Mesenteric fat pad (tissue), 1 donor: ENCODE measurements around the gene TMEM107. TPM values are rescaled to one million over a fixed set of nuclear protein-coding genes. Genes with fewer than 3 reads are reported as not detected.

ENCODE experiments used
- DNase-seq: peaks from one replicate; pipeline ENCODE4 v3.0.0-alpha.2; 2020; ENCODE audit warnings: low spot score
- total RNA-seq: library from RNA; stranded (reverse); fragmentation: NEBNext Ultra II Directional; extraction: Animal tissue kit (Norgen Biotek cat#: 25700); gene quantifications from one replicate; pipeline ENCODE4 v1.2.1, GENCODE V29; 2021
- donor health status: DM: yes; HTN: yes; CAD: no.

Gene TMEM107
- total RNA-seq, 1 donor from 2014 or later = 16.3 TPM

DNA sequence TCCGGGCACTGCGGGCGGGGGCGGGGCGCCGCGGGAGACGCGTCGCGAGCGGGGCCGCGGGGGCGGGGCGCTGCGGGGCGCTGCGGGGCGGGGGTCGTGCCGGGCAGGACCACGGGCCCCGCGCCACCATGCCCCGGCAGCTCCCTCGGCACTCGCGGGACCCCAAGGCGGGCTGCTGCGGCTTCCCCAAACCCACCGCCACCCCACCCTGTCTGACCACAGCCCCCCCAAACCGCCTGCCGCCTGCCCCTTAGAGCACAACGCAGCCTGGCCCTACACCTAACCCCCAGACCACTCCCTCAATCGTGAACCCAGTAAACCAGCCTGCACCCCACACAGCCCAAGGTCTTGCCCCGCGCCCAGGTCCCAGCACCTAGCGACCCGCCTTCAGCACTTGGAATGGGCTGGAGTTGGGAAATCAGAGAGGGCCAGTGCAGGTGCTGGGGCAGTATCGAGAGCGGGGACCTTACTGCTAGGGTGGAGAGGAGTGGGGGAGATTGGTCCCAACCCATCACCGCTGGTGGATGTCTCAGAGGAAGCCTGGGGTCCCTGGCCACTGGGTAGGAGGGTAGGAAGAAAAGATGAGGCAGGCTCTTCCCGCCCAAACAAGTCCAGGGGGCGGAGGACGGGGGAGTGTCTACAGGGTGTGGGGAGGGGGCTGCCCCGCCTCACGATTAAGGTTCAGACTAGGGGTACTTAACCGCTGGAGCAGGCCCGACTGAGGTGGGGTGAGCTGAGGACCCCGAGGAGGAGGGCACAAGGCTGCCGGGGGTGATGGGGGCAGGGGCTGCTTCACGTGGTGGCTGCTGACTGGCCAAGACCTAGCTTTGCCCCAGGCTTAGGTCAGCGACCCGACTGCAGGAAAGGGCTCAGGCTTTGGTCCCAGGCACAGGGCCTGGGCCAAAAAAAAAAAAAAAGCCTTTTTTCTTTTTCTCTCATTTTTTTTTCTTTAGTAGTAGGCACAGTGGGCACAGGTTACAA lies 12.9 kb downstream of the TMEM107 start:
- DNase-seq = no peak

DNA sequence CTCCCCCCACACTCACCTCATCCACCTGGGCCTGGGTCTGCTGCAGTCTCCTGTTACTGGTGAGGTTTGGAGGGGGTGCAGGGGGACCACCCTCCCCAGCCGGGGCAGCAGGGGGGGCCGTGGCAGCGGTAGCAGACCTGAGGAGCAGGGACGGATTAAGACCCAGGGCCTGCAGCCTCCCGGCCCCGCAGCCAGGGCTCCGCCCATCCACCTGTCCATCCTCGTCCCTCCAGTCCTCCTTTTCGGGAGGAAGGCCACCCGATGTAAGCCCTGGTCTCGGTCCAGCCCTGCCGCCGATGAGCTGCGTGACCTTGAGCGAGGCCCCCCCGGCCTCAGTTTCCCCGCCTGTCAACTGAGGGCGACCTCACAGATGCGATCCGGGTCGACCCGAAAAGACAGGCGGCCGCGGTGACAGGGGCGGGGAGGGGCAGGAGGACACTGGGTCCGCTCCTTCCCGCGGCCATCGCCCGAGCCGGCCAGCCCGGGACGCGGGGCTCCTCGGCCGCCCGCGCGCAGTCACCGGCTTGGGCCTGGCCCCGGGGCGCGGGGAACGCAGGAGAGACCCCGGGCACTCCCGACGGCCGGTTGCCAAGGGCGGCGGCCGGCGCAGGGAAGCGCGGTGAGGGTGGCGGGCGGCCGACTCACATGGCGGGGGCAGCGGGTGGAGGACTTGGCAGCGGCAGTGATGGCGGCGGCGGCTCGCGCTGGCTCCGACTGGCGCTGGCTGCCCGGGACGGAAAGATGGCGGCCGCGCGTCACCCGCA lies 13.8 kb downstream of the TMEM107 start, which contains the start of gene VAMP2:
Gene VAMP2 (minus strand): TSS at position 716 of the 764 bp plus-strand sequence. CDS start 69 bp downstream, at position 647.
- peak; percentile 96 for DNase-seq

GRCh38 chr17:8161289-8162232 lies 14.6 kb downstream of the TMEM107 start:
- no peak for DNase-seq

DNA sequence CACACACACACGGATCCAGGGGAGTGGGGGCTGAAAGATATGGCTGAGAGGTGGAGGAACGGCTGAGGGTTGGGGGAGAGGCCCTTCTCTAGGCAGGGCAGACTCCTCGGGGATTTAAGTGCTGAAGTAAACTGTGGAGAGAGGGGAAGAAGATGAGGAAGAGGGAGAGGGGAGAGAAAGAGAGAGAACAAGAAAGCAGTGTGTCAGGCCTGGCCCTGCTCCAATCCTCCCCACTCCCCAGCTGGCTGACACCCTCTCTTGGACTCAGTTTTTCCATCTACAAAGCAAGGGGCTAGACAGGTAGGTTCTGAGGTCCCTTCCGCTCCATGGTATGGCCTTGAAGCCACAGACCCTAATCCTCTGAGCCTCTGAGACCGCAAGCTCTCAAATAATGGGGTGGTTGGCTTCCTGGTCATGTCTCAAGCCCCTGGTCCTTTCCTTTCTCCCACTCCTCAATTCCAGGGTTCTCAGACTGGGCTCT lies 15.4 kb downstream of the TMEM107 start:
- no peak for DNase-seq

DNA sequence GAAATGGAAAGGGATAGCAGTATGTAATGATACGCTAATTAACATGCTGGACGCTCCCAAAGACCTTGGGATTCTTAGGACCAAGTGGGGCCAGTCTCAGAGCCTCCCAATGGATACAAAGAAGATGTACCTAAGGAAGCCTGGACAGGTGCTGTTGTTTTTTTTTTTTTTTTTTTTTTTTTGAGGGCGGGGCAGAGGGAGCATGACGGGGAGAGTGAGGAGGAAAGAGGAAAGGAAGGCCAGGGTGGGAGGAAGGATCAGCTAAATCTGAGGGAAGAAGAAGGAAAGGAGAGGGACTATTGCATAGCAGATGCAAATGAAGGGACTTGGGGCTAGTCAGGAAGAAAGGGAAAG lies 16.0 kb downstream of the TMEM107 start:
- no peak for DNase-seq

GRCh38 chr17:8159459-8160223 lies 16.5 kb downstream of the TMEM107 start:
- no peak for DNase-seq

GRCh38 chr17:8159032-8159400 lies 17.2 kb downstream of the TMEM107 start:
- no peak for DNase-seq

- no peak for DNase-seq
Observed at GRCh38 chr17:8158267-8159031, 17.7 kb downstream of the TMEM107 start.

GRCh38 chr17:8156246-8156992 lies 19.8 kb downstream of the TMEM107 start:
- peak; percentile 100 for DNase-seq

DNA sequence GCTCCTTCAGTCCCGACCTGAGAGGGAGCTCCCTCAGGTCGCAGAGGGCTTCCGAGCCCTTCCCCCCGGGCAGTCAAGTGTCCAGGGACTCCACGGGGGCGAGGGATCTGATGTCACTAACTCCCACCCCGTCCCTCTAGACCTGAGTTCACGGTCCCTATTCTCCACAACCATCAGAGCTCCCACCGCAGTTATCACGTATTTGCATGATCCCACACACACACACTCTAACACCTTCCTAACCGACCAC lies 20.3 kb downstream of the TMEM107 start:
- no peak for DNase-seq

DNA sequence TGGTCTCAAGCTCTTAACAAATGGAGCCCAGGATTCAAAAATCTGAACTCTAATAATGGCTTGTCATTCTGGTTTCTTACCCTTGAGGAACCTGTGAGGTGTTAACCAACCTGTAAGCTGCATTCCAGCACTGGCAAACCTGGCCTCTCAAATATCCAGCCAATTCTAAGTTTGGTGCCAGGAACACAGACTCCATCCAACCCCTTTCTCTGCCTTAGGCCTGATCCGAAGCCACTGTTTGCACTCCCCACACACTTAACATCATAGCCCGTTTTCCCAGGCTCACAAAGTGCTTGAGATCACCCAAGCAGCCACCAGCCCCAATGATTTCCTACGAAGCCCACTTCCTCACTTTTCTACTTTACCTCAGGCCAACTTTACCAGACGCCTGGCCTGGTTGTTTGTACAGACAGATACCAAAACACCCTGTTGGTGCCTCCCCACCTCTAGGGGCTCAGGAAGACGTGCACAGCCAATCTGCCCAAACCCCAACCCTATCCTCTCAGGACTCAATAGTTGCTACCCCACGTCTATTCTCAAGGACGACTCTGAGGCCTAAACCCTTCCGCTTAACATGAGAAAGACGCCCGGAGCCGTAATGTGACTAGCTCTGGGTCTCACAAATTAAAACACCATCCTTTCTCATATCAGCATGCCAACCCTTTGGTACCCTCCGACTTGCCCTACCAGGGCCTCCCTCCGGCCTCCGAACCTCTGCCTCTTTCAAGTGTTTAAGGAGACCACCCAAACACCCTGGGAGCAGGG lies 20.8 kb downstream of the TMEM107 start:
- no peak for DNase-seq

DNA sequence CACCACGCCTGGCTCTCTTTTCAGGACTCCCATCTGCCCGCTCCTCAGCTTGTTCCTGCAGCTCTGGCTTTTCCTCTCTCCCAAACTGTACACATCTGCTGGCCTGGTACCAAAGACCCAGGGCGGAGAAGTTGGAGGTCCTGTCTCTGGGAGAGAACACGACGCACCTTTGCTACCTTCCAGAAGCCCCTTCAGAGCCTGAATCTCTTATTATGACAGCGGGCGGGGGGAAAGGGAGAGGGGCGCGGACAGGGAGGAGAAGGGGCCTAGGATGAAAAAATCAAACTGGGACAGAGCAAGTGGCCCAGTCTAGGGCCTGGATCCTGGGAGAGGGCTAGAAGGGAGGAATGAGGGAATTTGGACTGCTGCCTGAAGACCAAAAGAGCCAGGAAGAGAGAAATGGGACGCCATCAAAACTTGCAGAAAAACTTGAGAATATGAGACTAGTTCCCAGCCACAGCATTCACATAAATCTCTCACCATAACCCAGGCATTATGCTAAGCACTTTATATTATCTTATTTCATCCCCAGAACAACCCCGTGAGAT lies 21.5 kb downstream of the TMEM107 start:
- DNase-seq = no peak

GRCh38 chr17:8153957-8154607 lies 22.1 kb downstream of the TMEM107 start:
- DNase-seq = peak; percentile 100

DNA sequence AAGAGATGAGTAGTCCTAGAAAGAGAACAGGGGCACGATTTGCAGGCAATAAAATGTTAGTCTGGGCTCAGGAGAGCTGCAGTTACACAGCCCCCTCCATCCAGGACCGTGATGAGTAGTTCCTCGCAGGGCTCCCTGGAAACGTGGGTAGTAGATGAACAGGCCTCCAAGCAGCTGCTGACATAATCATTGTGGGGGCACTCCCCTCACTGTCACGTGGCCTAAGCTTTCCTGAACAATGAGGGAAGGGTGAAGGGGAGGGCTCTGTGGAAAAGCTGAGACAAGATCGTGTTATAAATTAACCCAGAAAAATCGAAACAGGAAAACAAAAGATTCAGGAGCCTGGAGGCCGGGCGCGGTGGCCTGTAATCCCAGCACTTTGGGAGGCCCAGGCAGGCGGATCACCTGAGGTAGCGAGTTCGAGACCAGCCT lies 22.6 kb downstream of the TMEM107 start:
- no peak for DNase-seq

DNA sequence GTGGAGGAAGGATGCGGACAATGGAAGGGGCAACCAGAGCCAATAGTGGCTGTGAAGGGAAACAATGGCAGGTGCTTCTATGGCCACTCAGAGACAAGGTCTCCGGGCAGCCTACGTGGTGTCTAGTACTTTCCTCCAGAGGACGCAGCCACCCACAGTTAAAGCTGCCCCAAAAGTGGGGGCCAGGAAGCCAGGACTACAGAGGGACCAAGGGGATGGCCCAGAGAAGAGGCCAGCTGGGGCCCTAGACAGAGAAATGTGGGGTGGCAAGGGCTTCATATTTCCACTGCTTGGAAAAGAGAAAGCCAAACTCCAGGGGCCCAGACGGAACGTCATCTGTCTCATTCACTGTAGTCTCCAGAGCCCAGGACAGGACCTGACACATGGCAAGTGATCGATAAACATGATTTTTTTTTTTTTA lies 23.1 kb downstream of the TMEM107 start:
- DNase-seq = no peak

- peak; percentile 99 for DNase-seq
Observed at GRCh38 chr17:8152112-8152775, 23.9 kb downstream of the TMEM107 start, which contains the start of gene PER1. PER1 (minus strand) TSS chr17:8152404; CDS start chr17:8150706, 1,698 bp downstream.
